IMR-90 (cell line): ENCODE data around the gene LGALS1. TPM values are rescaled to one million over a fixed set of nuclear protein-coding genes. Genes with fewer than 3 reads are reported as not detected.

Experiments used
- ATAC-seq: fragments of 200-7000 bp; cut with Tn5 transposase; 2 replicates; pipeline ENCODE4 v1.9.1; 2020; ENCODE audit warnings: low read depth, mild to moderate bottlenecking, moderate library complexity
- BruUV-seq: library from RNA; stranded (reverse); fragments of 400-500 nt; replicated peaks from 2 replicates; lab custom pipeline; 2021; lab: Mats Ljungman, UMichigan
- CTCF ChIA-PET: fragments of 300-600 bp; formaldehyde crosslinking; extraction: SDS; loops from one replicate; lab custom pipeline; 2021; ENCODE audit warnings: antibody characterized with exemption; lab: Yijun Ruan, JAX
- POLR2A ChIA-PET: fragments of 300-600 bp; sonication (Branson Sonifier 250); formaldehyde crosslinking; loops from one replicate; lab custom pipeline; 2022; ENCODE audit warnings: antibody characterized with exemption; ENCODE audit not compliant: unreplicated experiment; lab: Charles Lee
- DNase-seq: peaks from one replicate; pipeline ENCODE4 v3.0.0; 2013
- H2AFZ ChIP-seq: replicated peaks from 2 replicates; pipeline ENCODE3; 2013; ENCODE audit warnings: low read length, mild to moderate bottlenecking; ENCODE audit not compliant: poor library complexity
- H2AK5ac ChIP-seq: 2 replicates; pipeline ENCODE4 v1.6.1; 2013; ENCODE audit warnings: low read depth, low read length, inconsistent platforms
- H2AK9ac ChIP-seq: replicated peaks from 2 replicates; pipeline ENCODE3; 2013; ENCODE audit warnings: mild to moderate bottlenecking, low read depth, low read length, moderate library complexity; ENCODE audit not compliant: poor library complexity
- H2BK120ac ChIP-seq: 2 replicates; pipeline ENCODE4 v1.6.1; 2013; ENCODE audit warnings: low read depth, low read length, inconsistent platforms
- H2BK15ac ChIP-seq: 3 replicates; pipeline ENCODE4 v1.6.1; 2013; ENCODE audit warnings: low read depth, low read length, inconsistent platforms
- H2BK20ac ChIP-seq: 2 replicates; pipeline ENCODE4 v1.6.1; 2013; ENCODE audit warnings: low read depth, mild to moderate bottlenecking, inconsistent platforms, low read length, moderate library complexity
- H2BK5ac ChIP-seq: 2 replicates; pipeline ENCODE4 v1.6.1; 2013; ENCODE audit warnings: mild to moderate bottlenecking, low read depth, low read length, inconsistent platforms; ENCODE audit not compliant: poor library complexity, severe bottlenecking
- H3K14ac ChIP-seq: replicated peaks from 2 replicates; pipeline ENCODE4 v1.6.1; 2013; ENCODE audit warnings: low read depth, low read length, inconsistent platforms
- H3K18ac ChIP-seq: 2 replicates; pipeline ENCODE4 v1.6.1; 2013; ENCODE audit warnings: low read depth, low read length, control low read depth
- H3K23ac ChIP-seq: 2 replicates; pipeline ENCODE4 v1.6.1; 2013; ENCODE audit warnings: low read depth, low read length, inconsistent platforms
- H3K27ac ChIP-seq: 2 replicates; pipeline ENCODE4 v1.5.1; 2013; ENCODE audit warnings: mild to moderate bottlenecking, control low read depth, low read length; ENCODE audit not compliant: insufficient read depth
- H3K27me3 ChIP-seq: 2 replicates; pipeline ENCODE4 v1.6.1; 2013; ENCODE audit warnings: low read length; ENCODE audit not compliant: control insufficient read depth, insufficient read depth
- H3K36me3 ChIP-seq: 2 replicates; pipeline ENCODE4 v1.6.1; 2013; ENCODE audit warnings: low read length, mixed read lengths; ENCODE audit not compliant: control insufficient read depth, insufficient read depth
- H3K4ac ChIP-seq: 2 replicates; pipeline ENCODE4 v1.6.1; 2013; ENCODE audit warnings: low read depth, low read length, inconsistent platforms
- H3K4me1 ChIP-seq: 2 replicates; pipeline ENCODE4 v1.6.1; 2013; ENCODE audit warnings: low read length, mixed read lengths; ENCODE audit not compliant: control insufficient read depth, insufficient read depth
- H3K4me2 ChIP-seq: 2 replicates; pipeline ENCODE4 v1.6.1; 2013; ENCODE audit warnings: low read depth, mild to moderate bottlenecking, control low read depth, low read length, moderate library complexity
- H3K4me3 ChIP-seq: 2 replicates; pipeline ENCODE4 v1.5.1; 2013; ENCODE audit warnings: low read depth, mild to moderate bottlenecking, control low read depth, low read length, moderate library complexity; ENCODE audit not compliant: insufficient read depth
- H3K56ac ChIP-seq: 2 replicates; pipeline ENCODE4 v1.6.1; 2013; ENCODE audit warnings: low read length, inconsistent platforms; ENCODE audit not compliant: insufficient read depth; ENCODE audit errors: extremely low read depth
- H3K79me1 ChIP-seq, 2 experiments: 2 replicates each; pipeline ENCODE4 v1.6.1; 2013; ENCODE audit warnings: low read length in 2 of 2, inconsistent platforms in 1 of 2, low read depth in 1 of 2
- H3K9ac ChIP-seq: 2 replicates; pipeline ENCODE4 v1.6.1; 2013; ENCODE audit warnings: low read depth, low read length, control low read depth
- H3K9me1 ChIP-seq: 2 replicates; pipeline ENCODE4 v1.6.1; 2013; ENCODE audit warnings: low read length, inconsistent platforms; ENCODE audit not compliant: insufficient read depth
- H3K9me3 ChIP-seq: 2 replicates; pipeline ENCODE4 v1.6.1; 2013; ENCODE audit warnings: low read length; ENCODE audit not compliant: control insufficient read depth, insufficient read depth
- H4K20me1 ChIP-seq: 2 replicates; pipeline ENCODE4 v1.6.1; 2013; ENCODE audit warnings: low read length, inconsistent platforms; ENCODE audit not compliant: insufficient read depth
- H4K5ac ChIP-seq: 2 replicates; pipeline ENCODE4 v1.6.1; 2013; ENCODE audit warnings: mild to moderate bottlenecking, low read depth, low read length, control low read depth
- H4K8ac ChIP-seq, 2 experiments: 2 replicates each; pipeline ENCODE4 v1.6.1; 2013; ENCODE audit warnings: low read depth in 2 of 2, low read length in 2 of 2, control low read depth in 1 of 2, inconsistent platforms in 1 of 2
- H4K91ac ChIP-seq: 2 replicates; pipeline ENCODE4 v1.6.1; 2013; ENCODE audit warnings: low read depth, low read length, inconsistent platforms; ENCODE audit not compliant: insufficient read depth
- CHD1 ChIP-seq: IDR thresholded peaks from 2 replicates; pipeline ENCODE4 v1.6.1; 2012; ENCODE audit warnings: low read depth, low read length, improper control_type of control experiment
- ELK1 ChIP-seq: fragments of 150-350 bp; IDR thresholded peaks from 2 replicates; pipeline ENCODE4 v1.6.1; 2016; ENCODE audit warnings: low read depth, mild to moderate bottlenecking, low read length, moderate library complexity, borderline replicate concordance
- POLR2A ChIP-seq: IDR thresholded peaks from 2 replicates; pipeline ENCODE4 v1.6.1; 2012; ENCODE audit warnings: mild to moderate bottlenecking, low read depth, low read length
- RCOR1 ChIP-seq: IDR thresholded peaks from 2 replicates; pipeline ENCODE4 v1.6.1; 2012; ENCODE audit warnings: mild to moderate bottlenecking, low read length, improper control_type of control experiment; ENCODE audit not compliant: insufficient replicate concordance
- RFX5 ChIP-seq: IDR thresholded peaks from 2 replicates; pipeline ENCODE4 v1.8.0; 2012; ENCODE audit warnings: low read depth, mild to moderate bottlenecking, low read length, moderate library complexity
- SMC3 ChIP-seq: fragments of 150-350 bp; IDR thresholded peaks from 2 replicates; pipeline ENCODE4 v1.6.1; 2016; ENCODE audit warnings: low read depth, mild to moderate bottlenecking, antibody characterized with exemption, low read length, moderate library complexity
- WGBS, 2 experiments: methylation state at CpG; one replicate each; pipeline versions ENCODE4 v1.1.5 to v1.1.7; 2013; ENCODE audit warnings: missing lambda C conversion rate in 2 of 2; ENCODE audit not compliant: insufficient read length in 1 of 2; ENCODE audit errors: extremely low coverage in 2 of 2; 5-methylcytosine and 5-hydroxymethylcytosine counted together
- dilution Hi-C: fragments of 300-500 bp; cut with HindIII; formaldehyde crosslinking; loops from one replicate; pipeline ENCODE4 v1.14.3; 2018; ENCODE audit warnings: low sequenced_read_pairs; ENCODE audit not compliant: unreplicated experiment
- in situ Hi-C: fragments of 300-500 bp; cut with MboI; formaldehyde crosslinking; loops from 3 replicates; pipeline ENCODE4 v1.14.3; 2019; ENCODE audit warnings: low sequenced_read_pairs, inconsistent platforms, mixed read lengths
- intact Hi-C: fragments of 100-400 bp; cut with micrococcal nuclease; formaldehyde crosslinking; loops from 2 replicates; pipeline ENCODE4 v1.10.0; 2022
- polyA plus RNA-seq, 3 experiments: library from polyadenylated mRNA; depleted of rRNA; stranded (reverse); fragments of >200 nt; gene quantifications; 2 replicates each; pipeline ENCODE4 v1.2.3, GENCODE V29; 2012; ENCODE audit warnings: low replicate concordance in 1 of 3
- total RNA-seq: library from RNA; depleted of rRNA; stranded (reverse); fragments of >200 nt; gene quantifications from 2 replicates; pipeline ENCODE4 v1.2.3, GENCODE V29; 2012

Gene LGALS1
- total and polyA plus RNA-seq, 2 of the 4 experiments (the other 2 are of a cell fraction) = 11,896 to 15,383 TPM

DNA sequence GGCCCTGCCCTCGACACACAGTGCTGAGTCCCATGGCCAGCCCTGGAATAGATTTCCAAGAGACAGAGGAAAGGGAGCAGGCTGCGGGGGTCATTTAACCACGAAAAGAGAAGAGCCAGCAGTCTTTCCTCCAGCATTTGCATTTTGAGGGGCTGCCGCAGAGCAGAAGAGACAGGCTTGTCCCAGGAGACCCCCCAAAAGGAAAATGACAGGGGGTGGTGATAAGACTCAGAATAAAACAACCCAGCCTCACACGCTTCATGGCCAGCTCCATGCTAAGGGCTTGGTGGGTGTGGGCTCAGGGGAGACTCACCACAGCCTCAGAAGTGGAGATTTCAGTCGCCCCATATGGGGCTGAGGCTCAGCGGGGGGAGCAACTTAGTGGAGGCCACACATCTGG is 38.3 kb downstream of the LGALS1 start:
- no peak overlapping the region for H3K18ac ChIP-seq
- TF ChIP-seq ELK1 (no peak), SMC3 (no peak), CHD1 (no peak), RFX5 (no peak), RCOR1 (no peak), POLR2A (no peak)
- no peaks in the 10 kb centered on the region for H4K20me1 ChIP-seq
- no peak overlapping the region for H3K14ac ChIP-seq
- H3K27ac ChIP-seq = no peak overlapping the region
- no peak overlapping the region for H2BK15ac ChIP-seq
- no CpG with 5 or more reads among the region's 7 CpGs for WGBS, 2 experiments
- H3K4me1 ChIP-seq = no peaks in the 10 kb centered on the region
- no peak overlapping the region for H3K9ac ChIP-seq
- in situ Hi-C loops = no loop called here
- H3K9me3 ChIP-seq = no peaks in the 10 kb centered on the region
- H4K91ac ChIP-seq = no peak overlapping the region
- ChIA-PET POLR2A (no interaction called here), CTCF (no interaction called here)
- H3K4me2 ChIP-seq = no peak overlapping the region
- no peak for ATAC-seq
- H3K56ac ChIP-seq = no peak overlapping the region
- no peak overlapping the region for H2AK9ac ChIP-seq
- H3K36me3 ChIP-seq = no peaks in the 10 kb centered on the region
- no peak overlapping the region for H2BK5ac ChIP-seq
- no peak overlapping the region for H3K23ac ChIP-seq
- H3K27me3 ChIP-seq = no peaks in the 10 kb centered on the region
- no TSS peak for BruUV-seq
- H2AFZ ChIP-seq = no peak overlapping the region
- H3K79me1 ChIP-seq = no peaks in the 10 kb centered on the region
- intact Hi-C loops = no loop called here
- H2AK5ac ChIP-seq = no peak overlapping the region
- H3K4ac ChIP-seq = no peak overlapping the region
- DNase-seq = no peak
- H3K4me3 ChIP-seq = no peak overlapping the region
- H4K8ac ChIP-seq = no peak overlapping the region
- H2BK120ac ChIP-seq = no peak overlapping the region
- dilution Hi-C loops = no loop called here
- H2BK20ac ChIP-seq = no peak overlapping the region
- no peak overlapping the region for H4K5ac ChIP-seq
- no peaks in the 10 kb centered on the region for H3K9me1 ChIP-seq
